GM21360 (cell line): Measurements from ENCODE around the gene EPB41L3.
"Not testable (repeated sequence)": the region's sequence is repeated elsewhere in the genome, so short reads cannot be mapped to it uniquely, and the experiment has no call there.

Experiments used
- ATAC-seq: cut with Tn5 transposase; IDR thresholded peaks from one replicate; pipeline ENCODE4 v1.9.1; 2021; ENCODE audit warnings: mild to moderate bottlenecking, moderate library complexity; ENCODE audit not compliant: unreplicated experiment

The EPB41L3 gene

DNA sequence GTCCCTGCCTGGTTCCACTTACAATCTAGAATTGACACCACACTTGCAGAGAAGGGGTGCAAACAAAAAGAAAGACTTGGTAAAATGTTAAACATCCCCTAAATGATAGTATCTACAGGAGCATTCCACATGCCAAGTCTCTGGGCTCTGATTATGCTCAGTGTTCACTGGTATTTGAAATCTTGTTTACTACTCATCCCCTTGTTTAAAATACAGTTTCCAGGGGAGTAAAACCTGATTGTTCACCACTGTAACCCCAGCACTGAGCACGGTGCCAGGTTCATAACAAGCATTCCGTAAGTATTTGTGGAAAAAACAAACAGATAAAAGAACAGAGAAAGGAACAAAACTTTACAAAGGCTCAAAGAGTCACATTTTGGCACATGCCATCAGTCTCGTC lies 11.7 kb downstream of the EPB41L3 start:
- no peak for ATAC-seq

DNA sequence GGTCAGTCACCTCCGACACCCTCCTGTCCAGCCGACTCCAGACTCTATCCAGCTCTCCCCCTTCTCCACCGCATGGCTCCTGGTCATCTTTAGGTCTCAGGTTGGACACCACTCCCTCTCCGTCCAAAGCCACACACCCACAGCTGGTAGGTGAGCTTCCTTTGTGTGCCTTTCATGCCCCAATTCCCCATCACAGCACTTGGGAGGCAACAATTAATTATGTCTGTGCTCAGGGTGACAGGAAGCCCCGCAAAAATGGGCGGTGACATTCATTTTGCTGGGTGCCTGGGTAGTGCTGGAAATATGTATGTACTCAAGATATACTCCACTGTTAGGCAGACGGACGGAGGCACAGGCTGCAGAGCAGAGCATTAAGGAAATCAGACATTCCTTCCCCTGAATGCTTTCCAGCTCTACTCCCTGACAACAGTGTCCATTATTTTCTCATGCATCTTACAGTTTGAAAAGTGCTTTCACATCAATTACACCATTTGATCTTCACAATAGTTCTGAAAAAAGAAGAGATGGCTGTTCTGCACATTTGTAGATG lies 13.1 kb downstream of the EPB41L3 start:
- ATAC-seq: no peak

- ATAC-seq: no peak
Observed at GRCh38 chr18:5529471-5529870, 14.3 kb downstream of the EPB41L3 start.

- no peak for ATAC-seq
Observed at GRCh38 chr18:5527603-5528002, 16.2 kb downstream of the EPB41L3 start.

DNA sequence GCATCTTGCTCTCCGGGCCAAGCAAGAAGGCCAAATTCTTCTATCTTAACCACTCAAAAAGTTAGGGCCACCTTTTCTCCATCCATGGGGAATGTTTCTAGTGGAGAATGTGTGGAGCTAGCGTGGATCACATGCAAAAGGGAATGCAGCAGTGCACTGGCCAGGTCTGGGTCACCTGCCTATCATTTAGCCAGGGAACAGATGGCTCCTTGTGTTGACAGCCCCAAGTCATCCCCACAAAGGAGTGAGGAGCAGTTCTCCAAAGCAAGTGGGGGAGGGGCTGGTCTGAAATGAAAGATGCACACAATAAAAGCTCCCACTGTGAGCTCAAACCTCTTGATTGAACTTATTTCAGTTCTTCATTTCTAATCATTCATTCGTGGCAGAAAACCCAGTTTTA lies 19.1 kb downstream of the EPB41L3 start:
- ATAC-seq: no peak

GRCh38 chr18:5521000-5521399 lies 22.8 kb downstream of the EPB41L3 start:
- ATAC-seq: no peak

GRCh38 chr18:5520464-5520863 lies 23.3 kb downstream of the EPB41L3 start:
- no peak for ATAC-seq

DNA sequence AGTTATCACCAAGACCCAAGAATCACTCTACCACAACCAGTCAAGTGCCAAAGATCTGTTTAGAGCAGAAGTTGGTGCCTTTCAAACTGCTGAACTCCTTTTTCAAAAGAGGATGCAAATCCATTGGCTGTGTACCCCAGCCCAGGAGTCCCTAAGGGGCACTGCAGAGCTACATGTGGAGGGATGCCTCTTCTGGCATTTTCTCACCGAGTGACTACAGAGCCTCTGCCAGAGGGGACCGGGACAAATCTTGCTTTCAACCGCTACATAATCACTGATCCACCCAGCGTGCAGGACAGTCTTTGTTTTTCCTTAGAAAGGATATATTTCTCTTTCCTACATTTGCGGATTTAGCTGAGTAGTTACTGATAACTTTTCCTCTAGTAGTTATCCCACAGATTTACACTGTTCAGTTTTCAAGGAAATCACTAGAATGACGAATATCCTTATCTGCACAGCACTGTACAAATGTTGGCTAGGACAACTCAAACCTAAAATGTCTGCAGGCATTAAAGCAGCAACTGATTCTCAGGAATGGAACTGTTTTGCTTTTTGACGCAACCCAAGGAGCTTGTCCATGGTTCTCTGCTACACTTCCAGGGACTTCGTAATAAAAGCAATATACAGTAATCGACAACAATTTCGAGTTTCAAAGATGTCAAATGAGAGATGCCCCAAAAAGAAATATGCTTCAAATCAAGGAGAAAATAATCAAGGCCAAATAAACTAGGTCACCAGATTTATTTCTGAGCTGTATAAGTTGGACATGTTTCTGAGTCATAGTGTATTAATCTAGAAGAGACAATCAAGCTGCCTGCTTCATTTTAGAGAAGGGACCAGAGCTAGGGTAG lies 24.1 kb downstream of the EPB41L3 start:
- ATAC-seq: no peak

- ATAC-seq: no peak
Observed at GRCh38 chr18:5518899-5519371, 24.9 kb downstream of the EPB41L3 start.

DNA sequence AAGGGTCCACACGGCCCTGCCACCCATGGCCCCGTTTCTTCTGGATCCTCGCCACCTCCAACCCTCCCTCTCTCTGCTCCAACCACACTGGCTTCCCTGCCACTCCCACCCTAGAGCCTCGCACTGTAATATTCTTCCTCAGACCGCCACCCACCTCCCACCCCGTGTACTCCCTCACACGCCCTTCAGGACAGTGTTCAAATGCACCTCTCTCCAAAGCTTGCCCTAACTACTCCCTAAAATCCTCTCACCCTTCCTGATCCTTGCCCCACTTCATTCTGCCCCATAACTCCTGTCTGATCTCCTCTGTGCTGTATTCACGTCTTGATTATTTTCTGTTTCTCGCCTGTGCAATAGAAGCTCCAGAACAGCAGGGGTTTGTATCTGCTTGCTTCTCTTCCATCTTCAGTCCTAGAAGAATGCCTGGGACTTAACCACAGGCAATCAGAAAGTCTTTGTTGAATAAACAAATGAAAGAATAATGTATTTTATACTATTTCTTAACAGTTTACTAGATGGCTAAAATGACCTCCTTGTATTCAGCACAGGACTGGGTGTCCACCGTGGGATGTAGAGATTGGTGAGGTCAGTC lies 25.5 kb downstream of the EPB41L3 start:
- no peak for ATAC-seq

DNA sequence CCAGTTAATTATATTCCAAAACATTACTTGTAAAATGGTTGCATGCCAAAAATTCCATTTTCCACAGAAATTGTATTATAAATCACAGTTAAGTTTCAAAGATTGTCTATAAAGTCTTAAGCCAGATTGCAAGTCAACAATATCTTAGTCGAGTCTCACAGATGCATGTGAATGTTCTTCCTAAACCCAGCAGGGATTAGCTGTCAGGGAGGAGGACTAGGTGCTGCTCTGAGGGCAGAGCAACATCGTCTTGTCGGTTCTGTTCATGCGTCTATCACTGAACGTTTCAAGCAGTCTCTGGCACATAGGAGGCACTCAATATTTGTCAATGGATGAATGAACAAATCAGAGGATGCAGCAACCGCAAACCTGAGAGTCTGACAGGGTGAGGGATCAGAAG lies 27.0 kb downstream of the EPB41L3 start:
- ATAC-seq: no peak

DNA sequence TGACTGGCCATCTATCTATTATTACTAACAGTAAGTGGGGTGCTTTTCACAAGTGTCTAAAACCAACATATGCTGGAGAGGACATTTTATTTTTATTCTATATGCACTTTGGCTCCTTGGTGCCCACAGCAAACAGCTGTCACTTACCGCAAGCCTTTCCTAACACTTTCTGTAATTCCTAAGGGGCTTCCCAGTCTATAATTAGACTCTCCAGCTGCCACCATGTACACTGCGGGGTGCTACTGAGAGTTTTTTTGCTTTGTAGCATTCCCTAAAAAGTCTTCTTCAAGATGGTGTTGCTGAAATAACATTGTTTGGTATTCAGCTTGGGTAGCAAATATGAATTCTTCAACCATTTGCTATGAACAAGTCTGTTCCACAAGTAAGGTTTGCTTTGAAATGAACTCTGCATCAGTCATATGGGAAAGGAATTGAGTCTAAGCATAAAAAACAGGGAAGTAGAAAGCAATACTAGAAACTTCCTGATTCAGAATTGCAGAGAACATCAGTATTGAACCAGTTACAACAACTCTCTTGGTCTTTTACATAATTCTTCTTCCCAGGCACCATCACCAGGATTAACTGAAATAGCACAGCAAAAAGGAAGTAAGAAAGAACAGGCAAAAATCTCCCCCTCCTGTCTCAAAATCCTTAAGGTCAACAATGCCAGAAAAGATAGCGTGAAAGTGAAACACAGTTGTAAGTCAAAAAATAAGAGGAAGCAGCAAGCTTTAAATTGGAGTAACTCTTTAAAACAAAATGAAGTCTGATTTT lies 28.6 kb downstream of the EPB41L3 start:
- ATAC-seq: no peak

GRCh38 chr18:5513947-5514346 lies 29.9 kb downstream of the EPB41L3 start:
- ATAC-seq: no peak

GRCh38 chr18:5512176-5512575 lies 31.6 kb downstream of the EPB41L3 start:
- ATAC-seq: no peak

- ATAC-seq: not testable (repeated sequence)
Observed at GRCh38 chr18:5511541-5511940, 32.3 kb downstream of the EPB41L3 start.

DNA sequence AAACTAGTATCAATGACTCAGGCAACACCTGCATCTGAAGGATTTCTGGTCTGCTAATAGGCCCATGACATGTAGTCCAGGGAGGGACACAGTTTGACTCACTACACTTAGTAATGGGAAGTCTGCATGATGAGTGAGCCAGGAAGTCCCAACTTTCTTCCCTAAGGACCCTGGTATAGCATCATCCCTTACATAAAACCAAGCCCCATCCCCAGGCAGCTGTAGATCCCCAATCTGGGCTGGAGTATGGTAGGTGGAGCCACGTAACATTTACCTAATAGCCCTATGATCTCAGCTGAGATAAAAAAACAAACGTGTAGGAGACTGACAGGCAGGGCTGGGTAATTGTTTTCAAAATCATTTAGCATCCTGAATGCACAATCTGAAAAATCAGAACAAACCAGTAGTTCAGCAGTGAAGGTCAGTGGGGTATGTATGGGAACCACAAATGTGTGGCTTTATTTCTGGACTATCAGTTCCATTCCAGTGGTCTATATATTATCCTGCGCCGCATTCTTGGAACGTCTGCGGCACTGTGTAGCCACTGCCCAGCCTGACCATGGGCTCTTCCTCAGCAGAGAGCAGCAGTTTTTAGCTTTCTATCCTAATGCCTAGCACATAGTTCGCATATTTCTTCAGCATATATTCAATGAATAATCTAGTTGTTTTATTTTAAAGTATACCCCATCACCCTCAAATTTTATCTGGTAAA lies 33.5 kb downstream of the EPB41L3 start:
- no peak for ATAC-seq

DNA sequence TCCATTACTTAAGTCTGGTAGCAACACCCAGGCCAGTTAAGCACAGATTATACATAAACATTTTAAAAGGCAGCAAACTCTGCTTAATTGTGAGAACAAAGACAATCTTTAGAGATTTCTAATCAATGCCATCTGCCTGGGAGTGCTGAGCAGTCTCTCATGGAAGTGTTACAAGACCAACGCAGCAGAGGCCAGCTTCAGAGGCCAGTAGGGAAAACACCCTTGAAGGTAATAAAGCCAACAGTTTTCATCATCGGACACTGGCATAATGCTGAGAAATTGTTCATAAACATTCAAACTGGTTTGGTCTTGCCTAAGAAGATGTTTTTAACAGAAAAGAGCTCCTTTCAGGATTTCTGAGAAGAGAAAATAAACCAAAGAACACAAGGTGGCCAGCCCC lies 35.0 kb downstream of the EPB41L3 start:
- no peak for ATAC-seq

GRCh38 chr18:5507756-5508155 lies 36.0 kb downstream of the EPB41L3 start:
- no peak for ATAC-seq

- no peak for ATAC-seq
Observed at GRCh38 chr18:5506174-5506573, 37.6 kb downstream of the EPB41L3 start.

DNA sequence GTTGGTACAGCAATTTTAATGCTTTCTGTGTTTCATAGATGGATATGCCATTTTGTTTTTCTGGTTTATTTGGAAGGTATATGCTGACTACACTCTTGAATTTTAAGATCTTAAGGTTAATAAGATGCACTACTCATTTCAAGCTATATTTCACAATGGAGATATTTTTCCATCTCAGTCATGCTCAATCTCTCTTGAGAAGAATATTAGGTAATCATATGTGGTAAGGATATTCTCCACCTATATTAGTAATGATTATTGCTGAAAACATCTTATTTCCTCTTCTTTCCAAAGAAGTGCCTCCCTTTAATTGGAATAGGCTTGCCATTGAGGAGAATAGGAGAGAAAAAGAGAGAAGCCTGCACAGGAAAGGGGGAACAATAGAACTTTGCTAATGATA lies 40.1 kb downstream of the EPB41L3 start:
- ATAC-seq: no peak
